Lung (tissue), 12 donors: ENCODE data around the gene LRP1B. TPM values are rescaled to one million over a fixed set of nuclear protein-coding genes. Genes with fewer than 3 reads are reported as not detected.

ENCODE experiments used
- ATAC-seq: fragments of 200-7000 bp; cut with Tn5 transposase; one replicate; pipeline ENCODE4 v1.9.1; 2020; ENCODE audit warnings: moderate number of reproducible peaks; ENCODE audit not compliant: insufficient read depth, low FRiP score
- DNase-seq, 3 donors: peaks; one replicate each; pipeline ENCODE4 v3.0.0-alpha.2; 2013 to 2017
- H3K27ac ChIP-seq, 2 donors: one replicate each; pipeline ENCODE4 v1.5.1; 2013; ENCODE audit warnings: mild to moderate bottlenecking in 2 of 2, moderate library complexity in 2 of 2, control low read depth in 1 of 2, inconsistent platforms in 1 of 2, low read depth in 1 of 2, low read length in 1 of 2
- H3K27me3 ChIP-seq, 3 donors: one replicate each; pipeline ENCODE4 v1.5.1; 2013; ENCODE audit warnings: low read length in 2 of 3; ENCODE audit not compliant: control insufficient read depth in 3 of 3, insufficient read depth in 3 of 3
- H3K36me3 ChIP-seq, 4 donors: one replicate each; pipeline ENCODE4 v1.5.1; 2013; ENCODE audit warnings: low read length in 4 of 4, mild to moderate bottlenecking in 1 of 4, moderate library complexity in 1 of 4; ENCODE audit not compliant: control insufficient read depth in 4 of 4, insufficient read depth in 4 of 4
- H3K4me1 ChIP-seq, 5 donors: one replicate each; pipeline ENCODE4 v1.5.1; 2013; ENCODE audit warnings: low read length in 5 of 5, mild to moderate bottlenecking in 2 of 5, moderate library complexity in 1 of 5; ENCODE audit not compliant: control insufficient read depth in 5 of 5, insufficient read depth in 5 of 5
- H3K4me3 ChIP-seq: one replicate; pipeline ENCODE4 v1.5.1; 2013; ENCODE audit warnings: mild to moderate bottlenecking, control low read depth, moderate library complexity
- H3K9ac ChIP-seq, 2 donors: one replicate each; pipeline ENCODE4 v1.5.1; 2013; ENCODE audit warnings: low read length in 2 of 2, control low read depth in 1 of 2; ENCODE audit not compliant: insufficient read depth in 1 of 2
- H3K9me3 ChIP-seq, 4 donors: one replicate each; pipeline ENCODE4 v1.5.1; 2013; ENCODE audit warnings: low read length in 3 of 4, mild to moderate bottlenecking in 1 of 4, moderate library complexity in 1 of 4; ENCODE audit not compliant: control insufficient read depth in 4 of 4, insufficient read depth in 3 of 4
- CTCF ChIP-seq: IDR thresholded peaks from 2 replicates; pipeline ENCODE4 v1.5.1; 2012; ENCODE audit warnings: mild to moderate bottlenecking; ENCODE audit errors: control extremely low read depth, extremely low read depth
- WGBS, 2 donors: extraction: QIAGEN DNeasy Blood & Tissue Kit; methylation state at CpG; one replicate each; pipeline ENCODE4 v1.1.7; 2013; 5-methylcytosine and 5-hydroxymethylcytosine counted together
- polyA plus RNA-seq, 2 donors: library from polyadenylated mRNA; stranded (reverse); fragments of 200-250 nt; gene quantifications; one replicate each; pipeline ENCODE4 v1.2.1, GENCODE V29; 2013
- total RNA-seq, 2 donors: library from RNA; depleted of rRNA in 1 of 2; stranded (reverse); fragments of >200 nt in 1 of 2; gene quantifications; one replicate each; pipeline ENCODE4 v1.2.1, GENCODE V29; 2014 to 2021
- donor health status: control.
- donor health status: control.
- donor health status: Bipolar disorder and iron deficiency.
- donor health status: healthy.
- donor health status: DM: yes; HTN: yes; CAD: no.

LRP1B gene
- total and polyA plus RNA-seq, 4 donors: 0.01 to 6.5 (median 0.16) TPM

DNA sequence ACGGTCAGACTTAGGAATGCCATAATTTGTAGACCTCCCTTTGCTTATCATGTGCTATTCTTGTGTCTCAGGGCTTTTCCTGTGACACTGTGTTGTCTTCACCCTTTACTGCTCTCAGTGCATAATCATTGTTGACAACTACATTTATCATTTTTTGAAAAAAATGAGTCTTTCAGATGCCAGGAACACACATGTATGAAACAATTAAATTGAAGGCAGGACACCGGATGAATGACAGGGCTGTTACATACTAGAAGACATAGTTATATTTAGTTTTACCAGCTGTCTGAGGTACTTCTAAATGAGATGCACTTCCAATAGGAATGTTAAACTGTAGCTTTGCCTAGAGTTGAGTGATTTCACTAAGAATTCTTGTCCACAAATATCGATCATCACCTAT is 243.5 kb downstream of the LRP1B start:
- DNase-seq (no peak), ATAC-seq (no peak)
- no peak overlapping the region for H3K27ac ChIP-seq
- H3K4me3 ChIP-seq: no peak overlapping the region
- no peaks in the 10 kb centered on the region for H3K9me3 ChIP-seq
- 87 to 89% methylated on average over 3 of the region's 3 CpGs for WGBS, 2 donors
- no peaks in the 10 kb centered on the region for H3K4me1 ChIP-seq
- no peak for TF ChIP-seq CTCF
- no peak overlapping the region for H3K9ac ChIP-seq
- no peaks in the 10 kb centered on the region for H3K36me3 ChIP-seq
- no peaks in the 10 kb centered on the region for H3K27me3 ChIP-seq

- 83 to 89% methylated on average over 1 of the region's 1 CpG for WGBS, 2 donors
- H3K9me3 ChIP-seq: no peaks in the 10 kb centered on the region
- no peak overlapping the region for H3K9ac ChIP-seq
- ATAC-seq: no peak
- no peak overlapping the region for H3K4me3 ChIP-seq
- H3K4me1 ChIP-seq: no peaks in the 10 kb centered on the region
- H3K27me3 ChIP-seq: no peaks in the 10 kb centered on the region
- no peak overlapping the region for H3K27ac ChIP-seq
- peak in 1 of 3 donors; percentile 20 for DNase-seq
- no peaks in the 10 kb centered on the region for H3K36me3 ChIP-seq
- TF ChIP-seq CTCF: no peak
Measured at GRCh38 chr2:141878016-141878415, 252.8 kb downstream of the LRP1B start.

DNA sequence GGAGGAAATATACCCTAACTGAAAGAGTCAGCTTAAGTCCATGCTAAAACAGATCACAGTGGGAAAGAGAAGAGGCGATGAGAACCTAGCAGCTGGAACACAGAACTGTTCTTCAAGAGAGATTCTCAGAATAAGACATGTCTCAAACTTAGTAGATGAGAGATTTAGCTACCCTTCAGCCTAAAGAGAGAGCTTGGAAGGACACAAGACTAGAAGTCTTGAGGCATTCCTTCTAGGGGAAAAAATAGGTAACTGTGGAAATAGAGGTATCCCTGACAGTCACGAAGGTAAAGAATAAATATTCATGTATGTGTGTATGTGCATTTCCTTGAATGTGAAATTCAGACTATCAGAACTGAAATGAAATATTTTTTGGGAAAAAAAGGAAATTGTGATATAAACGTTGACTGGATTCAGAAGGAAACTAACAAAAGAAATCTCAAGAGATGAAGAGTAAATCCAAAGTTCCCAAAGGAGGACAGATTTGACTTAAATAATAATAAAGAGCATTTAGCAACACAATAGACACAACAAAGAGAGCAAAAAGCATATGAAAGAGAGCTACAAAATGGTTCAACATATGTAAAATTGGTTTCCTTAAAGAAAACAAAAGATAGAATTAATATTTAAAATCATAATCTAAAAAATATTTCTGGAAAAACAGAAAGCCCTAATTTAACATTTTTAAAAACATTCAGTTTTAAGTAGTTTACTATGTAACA is 258.7 kb downstream of the LRP1B start:
- TF ChIP-seq CTCF: no peak
- WGBS, 2 donors: 52 to 58% methylated on average over 3 of the region's 3 CpGs
- Histone ChIP-seq H3K4me3 (no peak overlapping the region), H3K4me1 (no peaks in the 10 kb centered on the region), H3K27me3 (no peaks in the 10 kb centered on the region), H3K9ac (no peak overlapping the region), H3K36me3 (no peaks in the 10 kb centered on the region), H3K27ac (no peak overlapping the region), H3K9me3 (no peaks in the 10 kb centered on the region)
- DNase-seq (no peak), ATAC-seq (no peak)

GRCh38 chr2:141869572-141869971 is 261.2 kb downstream of the LRP1B start:
- Histone ChIP-seq H3K4me3 (no peak overlapping the region), H3K9me3 (no peaks in the 10 kb centered on the region), H3K27ac (no peak overlapping the region), H3K4me1 (no peaks in the 10 kb centered on the region), H3K9ac (no peak overlapping the region), H3K36me3 (no peaks in the 10 kb centered on the region), H3K27me3 (no peaks in the 10 kb centered on the region)
- no peak for TF ChIP-seq CTCF
- DNase-seq (no peak), ATAC-seq (no peak)
- WGBS, 2 donors: 91 to 97% methylated on average over 1 of the region's 1 CpG
